Calu3 (cell line): ENCODE results near the gene PSMD5. TPM values are rescaled to one million over a fixed set of nuclear protein-coding genes. Genes with fewer than 3 reads are reported as not detected.

Experiments used
- BruUV-seq: library from RNA; stranded (reverse); fragments of 400-500 nt; replicated peaks from 2 replicates; lab custom pipeline; 2021; lab: Mats Ljungman, UMichigan
- CTCF ChIA-PET: fragments of 300-600 bp; sonication (Branson Sonifier 250); formaldehyde crosslinking; loops from one replicate; lab custom pipeline; 2022; ENCODE audit warnings: antibody characterized with exemption; lab: Charles Lee
- DNase-seq: peaks from one replicate; pipeline ENCODE4 v3.0.0; 2022
- H3K27ac Mint-ChIP-seq: one replicate; pipeline ENCODE4 v1.8.0; 2022; ENCODE audit warnings: mixed read lengths; ENCODE audit not compliant: unreplicated experiment
- H3K27me3 Mint-ChIP-seq: one replicate; pipeline ENCODE4 v1.8.0; 2022; ENCODE audit warnings: mixed read lengths; ENCODE audit not compliant: unreplicated experiment
- H3K36me3 Mint-ChIP-seq: one replicate; pipeline ENCODE4 v1.8.0; 2022; ENCODE audit warnings: mild to moderate bottlenecking, moderate library complexity, mixed read lengths; ENCODE audit not compliant: insufficient read depth, unreplicated experiment
- H3K4me1 Mint-ChIP-seq: one replicate; pipeline ENCODE4 v1.8.0; 2022; ENCODE audit warnings: mild to moderate bottlenecking, low read depth, mixed read lengths; ENCODE audit not compliant: unreplicated experiment
- H3K4me3 Mint-ChIP-seq: one replicate; pipeline ENCODE4 v1.8.0; 2022; ENCODE audit warnings: mild to moderate bottlenecking, low read depth, moderate library complexity, mixed read lengths; ENCODE audit not compliant: unreplicated experiment
- H3K9me3 Mint-ChIP-seq: one replicate; pipeline ENCODE4 v1.8.0; 2022; ENCODE audit warnings: low read depth, mixed read lengths; ENCODE audit not compliant: unreplicated experiment
- CTCF ChIP-seq: fragments of 200-600 bp; IDR thresholded peaks from one replicate; pipeline ENCODE4 v1.8.0; 2022; ENCODE audit warnings: antibody characterized with exemption; ENCODE audit not compliant: unreplicated experiment
- intact Hi-C: fragments of 100-400 bp; cut with micrococcal nuclease; formaldehyde crosslinking; loops from one replicate; pipeline ENCODE4 v1.10.0; 2022; ENCODE audit not compliant: unreplicated experiment
- total RNA-seq: library from RNA; stranded (reverse); gene quantifications from 2 replicates; pipeline ENCODE4 v1.2.3, GENCODE V29; 2022

PSMD5 gene
- total RNA-seq, 1 experiment from 2014 or later = 34.0 TPM

GRCh38 chr9:120879446-120879845 lies 36.7 kb upstream of the PSMD5 start:
- CTCF ChIA-PET = no interaction called here
- Mint-ChIP-seq H3K4me3 (no peak overlapping the region), H3K4me1 (peaks cover 45% of the 10 kb centered on the region), H3K27me3 (peaks cover 13% of the 10 kb centered on the region), H3K9me3 (no peaks in the 10 kb centered on the region), H3K36me3 (peaks cover 24% of the 10 kb centered on the region), H3K27ac (no peak overlapping the region)
- no peak for DNase-seq
- TF ChIP-seq CTCF = no peak
- no TSS peak for BruUV-seq
- intact Hi-C loops = loop anchor here (5.0 kb wide), 1 partner anchor 58 kb away; no protein-coding TSS in a partner anchor

GRCh38 chr9:120878188-120879130 lies 35.7 kb upstream of the PSMD5 start:
- intact Hi-C loops = loop anchor here (5.0 kb wide), 1 partner anchor 59 kb away; no protein-coding TSS in a partner anchor
- CTCF ChIA-PET = no interaction called here
- no peak for DNase-seq
- Mint-ChIP-seq H3K4me3 (peak overlapping the region; percentile 76), H3K27ac (peak overlapping the region; percentile 10), H3K27me3 (peaks cover 13% of the 10 kb centered on the region), H3K9me3 (no peaks in the 10 kb centered on the region), H3K4me1 (peaks cover 55% of the 10 kb centered on the region), H3K36me3 (peaks cover 24% of the 10 kb centered on the region)
- no TSS peak for BruUV-seq
- no peak for TF ChIP-seq CTCF

- peaks cover 13% of the 10 kb centered on the region for H3K27me3 Mint-ChIP-seq
- CTCF ChIA-PET = no interaction called here
- H3K27ac Mint-ChIP-seq = peak overlapping the region; percentile 10
- no peak for TF ChIP-seq CTCF
- DNase-seq = peak; percentile 68
- intact Hi-C loops = loop anchor here (5.0 kb wide), 1 partner anchor 60 kb away; no protein-coding TSS in a partner anchor
- H3K4me1 Mint-ChIP-seq = peaks cover 55% of the 10 kb centered on the region
- no peaks in the 10 kb centered on the region for H3K9me3 Mint-ChIP-seq
- peaks cover 30% of the 10 kb centered on the region for H3K36me3 Mint-ChIP-seq
- H3K4me3 Mint-ChIP-seq = peak overlapping the region; percentile 76
- BruUV-seq = TSS peak; percentile 80
These were observed 34.7 kb upstream of the PSMD5 start for GRCh38 chr9:120877276-120878034.

- H3K9me3 Mint-ChIP-seq = no peaks in the 10 kb centered on the region
- peak within 1 kb of the TSS; percentile 76 for H3K4me3 Mint-ChIP-seq
- peaks cover 55% of the 10 kb centered on the region for H3K4me1 Mint-ChIP-seq
- DNase-seq = no peak
- CTCF ChIA-PET = no interaction called here
- H3K27me3 Mint-ChIP-seq = peaks cover 13% of the 10 kb centered on the region
- H3K27ac Mint-ChIP-seq = peak within 1 kb of the TSS; percentile 85
- BruUV-seq = no TSS peak
- H3K36me3 Mint-ChIP-seq = peaks cover 37% of the 10 kb centered on the region
- intact Hi-C loops = loop anchor here (5.0 kb wide), 1 partner anchor 60 kb away; no protein-coding TSS in a partner anchor
- TF ChIP-seq CTCF = no peak
These were observed 34.1 kb upstream of the PSMD5 start, which contains the start of gene PHF19 for GRCh38 chr9:120876842-120877240. Gene PHF19 (minus strand): TSS chr9:120877188. CDS start chr9:120874741, 2,447 bp downstream.
